NCI-H82 (cell line): ENCODE measurements around the gene PBX3.

Experiments used
- DNase-seq: peaks from one replicate; lab custom pipeline; 2025; lab: John Stamatoyannopoulos, UW

PBX3 gene

DNA sequence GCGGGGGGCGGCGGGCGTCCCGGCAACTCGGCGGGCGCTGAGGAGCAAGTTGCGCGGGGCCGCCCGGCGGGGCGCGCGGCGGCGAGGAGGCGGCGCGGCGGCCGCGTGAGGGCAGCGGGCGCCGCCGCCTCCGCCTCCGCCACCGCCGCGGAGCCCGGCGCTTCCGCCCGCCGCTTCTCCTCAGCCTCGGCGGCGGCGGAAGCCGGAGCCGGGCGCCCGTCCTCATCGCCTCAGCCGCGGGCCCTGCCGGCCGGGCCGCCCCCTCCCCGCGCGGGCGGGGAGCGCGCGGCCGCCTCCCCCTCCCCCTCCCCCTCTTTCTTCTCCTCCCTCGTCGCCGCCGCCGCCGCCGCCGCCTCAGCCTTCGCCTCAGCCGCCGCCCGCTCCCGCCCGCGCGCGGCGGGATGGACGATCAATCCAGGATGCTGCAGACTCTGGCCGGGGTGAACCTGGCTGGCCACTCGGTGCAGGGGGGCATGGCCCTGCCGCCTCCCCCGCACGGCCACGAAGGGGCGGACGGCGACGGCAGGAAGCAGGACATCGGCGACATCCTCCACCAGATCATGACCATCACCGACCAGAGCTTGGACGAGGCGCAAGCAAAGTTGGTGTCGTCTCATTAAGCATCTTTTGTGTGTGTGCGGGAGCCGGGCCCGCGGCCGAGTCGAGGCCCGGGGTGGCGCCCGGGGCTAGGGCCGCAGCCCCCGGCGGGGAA is at the start of gene PBX3:
Gene PBX3, plus strand, starts transcription at position 321 of the 712 bp plus-strand sequence.
- peak; percentile 72 for DNase-seq

DNA sequence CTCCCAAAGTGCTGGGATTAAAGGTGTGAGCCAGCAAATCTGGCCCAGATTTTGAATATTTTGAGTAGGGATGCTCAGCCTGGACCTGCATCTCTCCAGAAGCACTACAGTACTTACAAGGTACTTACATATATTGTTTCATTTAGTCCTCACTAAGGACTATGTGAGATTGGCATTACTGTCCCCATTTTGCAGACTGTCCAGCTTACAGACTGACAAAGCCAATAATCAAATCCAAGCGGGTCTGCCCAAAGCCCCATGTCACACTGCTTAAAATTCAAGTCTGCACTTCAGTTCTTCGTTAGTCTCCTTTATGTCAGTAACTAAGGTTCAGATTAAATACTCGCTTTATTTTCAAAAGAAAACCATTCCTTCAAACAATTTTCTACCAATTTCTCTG is 47.3 kb upstream of the PBX3 start:
- DNase-seq: no peak

DNA sequence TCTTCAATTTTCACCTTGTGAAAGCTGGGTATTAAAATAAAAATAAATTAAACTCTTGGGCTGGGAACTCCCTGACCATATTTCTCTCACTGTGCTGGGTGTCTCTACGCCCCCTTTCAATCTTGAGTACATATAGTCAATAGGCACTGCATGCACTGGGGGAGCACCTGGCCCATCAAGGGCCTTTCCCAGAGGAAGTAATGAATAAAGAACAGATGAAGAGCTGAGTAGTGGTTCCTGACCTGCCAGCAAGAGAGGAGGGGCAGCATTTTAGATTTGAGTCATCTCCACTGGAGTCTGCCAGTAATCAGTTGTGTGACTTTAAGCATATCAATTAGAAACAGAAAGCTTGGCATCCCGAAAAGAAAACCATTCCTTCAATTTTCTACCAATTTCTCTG is 46.4 kb upstream of the PBX3 start:
- no peak for DNase-seq

DNA sequence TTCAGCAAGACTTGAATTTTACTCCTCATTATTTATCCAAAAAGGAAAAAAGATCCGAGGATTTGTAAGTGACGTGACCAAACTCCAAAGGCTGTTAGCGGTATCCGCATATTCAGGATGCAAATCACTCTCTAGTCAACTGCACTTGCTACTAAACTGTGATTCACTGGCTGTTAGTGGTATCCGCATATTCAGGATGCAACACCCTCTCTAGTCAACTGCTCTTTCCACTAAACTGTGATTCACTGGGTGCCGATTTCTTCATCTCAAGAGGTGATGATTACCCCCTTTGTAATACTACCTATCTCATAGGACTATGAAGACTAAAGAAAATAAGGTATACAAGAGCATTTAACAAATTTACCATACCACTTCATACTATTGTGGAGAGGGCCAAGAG is 45.8 kb upstream of the PBX3 start:
- DNase-seq: no peak

DNA sequence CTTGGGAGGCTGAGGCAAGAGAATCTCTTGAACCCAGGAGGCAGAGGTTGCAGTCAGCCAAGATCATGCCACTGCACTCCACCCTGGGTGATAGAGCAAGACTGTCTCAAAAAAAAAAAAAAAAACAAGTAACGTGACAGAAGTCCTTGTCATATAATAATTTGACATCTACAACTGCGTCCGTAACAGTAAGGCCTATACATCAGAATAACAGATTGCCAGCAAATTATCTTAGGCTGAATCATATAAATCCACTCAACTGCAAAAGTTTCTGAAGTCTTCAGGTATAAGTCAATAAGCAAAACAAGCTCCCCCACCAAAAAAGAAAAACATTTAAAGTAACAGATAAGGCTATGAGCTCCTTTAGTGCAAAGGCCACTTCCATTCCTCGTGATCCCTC is 43.5 kb upstream of the PBX3 start:
- no peak for DNase-seq

DNA sequence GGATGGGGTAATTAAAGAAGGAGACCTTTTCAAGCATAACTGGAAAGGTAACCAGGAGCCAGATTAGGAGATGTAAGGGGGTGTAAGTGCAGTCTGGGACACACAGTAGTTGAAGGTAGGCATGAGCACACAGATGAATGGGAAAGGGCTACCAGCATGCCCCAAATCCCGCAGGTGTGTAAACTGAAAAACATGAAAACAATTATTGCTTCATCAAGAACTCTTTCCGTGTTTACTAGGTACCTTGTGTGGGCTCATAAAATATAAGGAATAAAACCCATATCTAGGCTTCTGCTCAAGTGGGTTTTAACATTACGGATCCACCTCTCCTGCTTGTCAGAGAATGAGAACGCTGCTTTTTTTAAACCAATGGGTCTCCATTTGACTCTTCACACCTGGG is 41.3 kb upstream of the PBX3 start:
- DNase-seq: no peak

DNA sequence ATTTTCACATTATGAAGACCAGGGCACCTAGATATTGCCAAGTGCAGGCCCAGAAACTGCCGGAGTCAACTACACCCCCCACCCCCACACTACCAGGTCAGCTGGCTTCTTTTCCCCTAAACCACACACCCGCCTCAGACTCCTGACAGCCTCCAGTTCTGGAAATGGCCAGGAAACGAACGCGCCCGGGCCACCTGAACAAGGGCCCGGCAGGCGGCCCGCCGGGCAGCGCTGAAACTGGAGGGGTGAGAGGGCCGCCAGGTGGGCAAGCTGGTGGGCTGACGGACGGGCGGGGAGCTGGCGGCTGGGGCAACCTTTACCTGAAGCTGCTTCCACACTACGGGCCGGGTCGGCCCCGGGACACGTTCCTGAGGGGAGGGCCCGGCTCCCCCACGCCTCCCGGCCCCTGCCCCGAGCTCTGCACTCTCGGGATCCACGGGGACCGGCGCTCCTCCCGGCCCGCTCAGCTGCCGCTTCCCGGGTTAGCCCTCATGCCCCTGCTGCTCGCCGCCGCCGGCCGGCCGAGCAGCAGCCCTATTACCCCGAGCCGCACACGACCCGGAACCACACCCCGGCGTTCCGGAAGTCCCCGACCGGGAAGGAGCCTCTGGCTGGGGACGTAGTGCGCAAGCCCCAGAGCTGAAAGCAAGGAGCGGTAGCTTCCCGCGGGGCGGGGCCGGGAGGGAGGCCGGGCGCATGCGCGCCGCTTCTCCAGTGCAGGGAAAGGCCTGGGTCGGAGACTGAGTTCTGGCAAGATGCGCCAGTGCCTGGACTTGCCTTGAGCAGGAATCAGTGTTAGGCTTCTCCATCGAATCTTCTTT is 40.3 kb upstream of the PBX3 start, which contains the start of gene MAPKAP1:
Gene MAPKAP1, minus strand, starts transcription at position 558 of the 821 bp plus-strand sequence. CDS start 34,634 bp downstream, outside the sequence.
- DNase-seq: peak; percentile 98

DNA sequence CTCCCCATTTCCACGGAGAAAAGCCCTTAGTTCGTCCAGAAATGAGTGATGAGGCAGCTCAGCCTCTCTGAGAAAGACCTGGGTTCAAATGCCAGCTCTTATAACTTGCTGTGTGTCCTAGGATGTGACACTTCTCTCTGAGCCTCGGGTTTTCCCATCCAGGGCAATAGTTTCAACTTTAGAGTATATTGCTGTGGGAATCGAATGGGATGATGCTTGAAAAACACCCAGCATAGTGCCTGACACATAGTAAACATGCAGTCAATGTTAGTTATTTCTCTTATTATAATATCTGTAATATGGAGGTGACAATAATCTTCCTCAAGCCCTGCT is 39.7 kb upstream of the PBX3 start:
- DNase-seq: no peak

DNA sequence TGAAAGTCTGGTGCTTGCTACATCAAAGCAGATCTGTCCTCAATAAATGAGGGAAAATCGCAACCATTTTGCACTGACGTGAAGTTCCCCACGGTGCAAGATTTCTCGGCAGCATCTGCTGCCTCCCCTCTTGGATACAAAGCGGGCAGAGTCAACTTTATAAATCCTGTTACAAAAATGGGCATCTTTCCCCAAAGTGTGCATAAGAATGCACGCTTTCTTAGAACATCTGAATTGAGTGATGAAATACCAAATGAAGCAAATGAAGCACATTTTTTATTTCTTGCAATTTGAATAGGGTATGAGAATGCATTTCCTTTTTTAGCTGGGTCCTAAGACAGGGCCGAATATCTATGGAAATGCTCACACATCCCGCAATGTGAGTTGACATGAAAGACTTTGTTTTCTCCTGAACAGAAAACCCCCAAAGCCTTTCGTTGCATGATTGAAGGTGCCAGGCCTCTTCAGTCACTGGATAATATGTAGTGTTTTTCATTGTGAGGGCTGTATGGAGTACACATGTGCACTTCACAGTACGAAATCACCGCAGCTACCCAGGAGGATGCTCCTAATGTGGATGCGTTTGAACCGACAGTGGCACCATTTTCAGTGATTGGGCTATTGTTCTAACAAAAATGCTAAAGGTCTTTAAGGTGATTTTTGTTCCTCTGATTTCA is 20.6 kb upstream of the PBX3 start:
- DNase-seq: no peak

DNA sequence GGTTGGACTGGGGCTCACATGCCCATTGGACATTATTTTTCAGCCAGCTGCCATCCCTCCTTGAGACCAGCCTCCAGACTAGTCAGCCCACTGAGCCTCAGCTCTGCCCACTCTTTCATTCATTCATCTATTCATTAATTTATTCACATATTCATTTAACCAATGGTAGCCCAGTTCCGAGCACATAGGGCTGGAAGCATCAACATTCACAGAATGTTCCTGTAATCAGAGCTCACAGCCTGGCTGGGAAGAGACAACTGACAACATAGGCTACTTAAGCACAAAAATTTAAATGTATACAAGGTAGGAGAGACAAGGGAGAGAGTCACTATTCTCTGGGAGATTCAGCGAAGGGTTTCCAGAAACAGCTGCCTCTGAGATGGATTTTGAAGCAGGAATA is 17.0 kb upstream of the PBX3 start:
- no peak for DNase-seq

DNA sequence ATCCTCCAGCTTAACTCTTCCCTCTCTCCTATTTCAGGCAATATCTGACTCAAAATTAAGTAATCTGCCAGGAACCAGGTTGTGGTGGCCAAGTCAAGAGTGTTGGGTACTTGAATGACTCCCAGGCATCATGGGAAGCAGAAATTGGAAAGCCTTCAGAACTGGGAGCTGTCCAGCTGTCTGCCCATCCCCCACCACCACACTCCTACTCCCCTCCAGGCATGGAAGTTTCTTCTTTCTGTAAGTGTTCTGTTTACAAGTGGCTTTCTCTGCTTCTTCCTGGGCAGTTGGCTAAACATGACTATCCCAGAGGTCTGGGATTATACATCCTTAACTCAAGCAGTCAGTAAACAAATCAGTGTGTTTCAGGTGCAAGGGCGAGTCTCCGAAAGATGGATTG is 14.6 kb upstream of the PBX3 start:
- peak; percentile 23 for DNase-seq

DNA sequence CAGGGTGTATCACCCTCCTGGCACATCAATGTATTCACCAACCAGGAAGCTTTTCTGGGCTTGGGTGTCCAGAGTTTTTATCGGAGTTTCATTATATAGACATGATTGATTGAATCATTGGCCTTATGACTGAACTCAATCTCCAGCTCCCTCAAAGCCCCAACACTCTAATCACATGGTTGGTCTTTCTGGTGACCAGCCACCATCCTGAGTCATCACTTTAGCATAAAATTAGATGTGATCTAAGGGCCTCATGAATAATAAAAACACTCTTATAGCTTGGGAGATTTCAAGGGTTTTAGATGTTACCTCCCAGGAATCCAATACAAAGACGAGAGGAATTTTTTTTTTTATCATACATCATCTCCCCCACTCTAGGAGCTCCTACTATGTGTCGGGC is 7.7 kb upstream of the PBX3 start:
- no peak for DNase-seq

DNA sequence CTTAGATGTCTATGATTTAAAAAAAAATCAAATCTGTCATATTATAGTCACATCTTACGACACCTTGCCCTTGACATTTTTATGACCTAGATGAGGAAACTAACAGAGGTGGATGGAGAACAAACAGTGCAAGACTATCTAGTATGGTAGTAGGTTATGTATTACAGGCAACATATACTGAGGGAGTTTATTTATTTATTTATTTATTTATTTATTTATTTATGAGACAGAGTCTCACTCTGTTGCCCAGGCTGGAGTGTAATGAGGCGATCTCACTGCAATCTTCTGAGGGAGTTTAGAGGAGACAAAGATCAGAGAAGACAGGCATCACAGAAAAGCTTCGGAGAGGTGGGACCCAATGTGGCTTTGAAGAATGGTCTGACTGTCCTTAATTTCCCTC is 4.5 kb upstream of the PBX3 start:
- no peak for DNase-seq

DNA sequence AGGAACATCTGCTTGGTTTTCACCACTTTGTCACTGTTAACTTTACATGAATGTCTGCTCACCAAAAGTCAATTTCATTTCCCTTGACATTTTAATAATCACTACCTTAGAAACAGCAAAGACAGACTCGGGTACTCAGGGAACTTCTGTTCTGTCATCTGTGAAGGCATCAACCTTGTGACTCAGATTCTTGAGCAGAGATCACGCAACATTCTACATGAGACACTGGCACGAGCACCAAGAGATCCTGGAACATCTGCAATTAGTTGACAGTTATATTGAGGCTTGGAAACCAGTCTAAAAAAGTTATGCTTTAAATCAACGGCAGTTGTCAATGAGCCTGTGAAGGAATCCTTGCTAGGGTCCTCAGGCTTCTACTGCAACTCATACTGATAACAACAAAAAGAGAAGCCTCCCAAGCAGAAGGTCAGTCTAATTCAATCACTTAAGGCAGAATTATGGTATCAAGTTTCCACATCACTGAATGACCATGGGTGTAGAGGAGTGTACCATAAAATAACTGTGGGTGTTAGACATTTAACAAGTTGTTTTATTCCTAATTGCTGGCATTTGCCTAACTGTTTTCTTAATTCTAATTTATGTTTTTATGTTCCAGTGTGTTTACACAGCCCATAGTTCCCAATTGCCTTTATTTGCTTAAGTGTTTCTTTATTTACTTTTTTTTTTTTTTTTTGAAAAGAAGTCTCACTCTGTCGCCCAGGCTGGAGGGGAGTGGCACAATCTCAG is 3.3 kb upstream of the PBX3 start:
- no peak for DNase-seq

DNA sequence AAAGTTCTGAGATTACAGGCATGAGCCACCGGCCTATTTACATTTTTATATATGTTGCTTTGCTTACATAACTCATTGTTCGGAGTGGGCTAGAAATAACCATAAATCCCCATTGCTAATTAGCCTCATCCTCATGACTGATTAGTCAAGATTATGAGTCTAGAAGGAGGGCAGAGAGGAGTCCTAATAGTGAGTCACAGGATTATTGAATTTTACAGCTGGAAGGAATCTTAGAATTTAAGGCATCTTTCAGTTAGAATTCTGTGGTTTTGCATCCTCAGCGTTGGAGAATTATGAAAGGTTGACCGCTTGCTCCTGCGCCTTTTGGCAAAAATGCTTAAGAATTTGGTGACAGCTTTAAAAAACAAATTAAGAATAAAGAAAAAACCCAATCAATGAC is 2.6 kb upstream of the PBX3 start:
- peak; percentile 74 for DNase-seq

DNA sequence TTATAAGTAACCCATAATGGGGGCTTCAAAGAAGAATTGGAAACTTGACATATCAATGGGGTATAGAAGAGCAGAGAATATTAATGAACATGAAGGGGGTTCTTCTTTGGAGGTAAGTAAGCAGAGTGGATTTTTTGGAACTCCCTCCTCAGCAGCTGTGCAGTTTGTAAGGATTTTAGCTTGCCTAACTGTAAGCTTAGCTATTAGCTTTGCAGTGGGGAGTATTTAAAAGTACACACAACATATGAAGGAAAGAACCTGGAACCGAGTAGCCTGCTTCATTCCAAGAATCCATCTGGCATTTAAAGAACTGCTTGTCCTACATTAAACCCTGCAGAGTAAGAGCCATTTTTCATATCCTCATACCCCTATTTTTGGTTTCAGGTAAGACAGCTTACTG is 2.2 kb upstream of the PBX3 start:
- peak; percentile 47 for DNase-seq

DNA sequence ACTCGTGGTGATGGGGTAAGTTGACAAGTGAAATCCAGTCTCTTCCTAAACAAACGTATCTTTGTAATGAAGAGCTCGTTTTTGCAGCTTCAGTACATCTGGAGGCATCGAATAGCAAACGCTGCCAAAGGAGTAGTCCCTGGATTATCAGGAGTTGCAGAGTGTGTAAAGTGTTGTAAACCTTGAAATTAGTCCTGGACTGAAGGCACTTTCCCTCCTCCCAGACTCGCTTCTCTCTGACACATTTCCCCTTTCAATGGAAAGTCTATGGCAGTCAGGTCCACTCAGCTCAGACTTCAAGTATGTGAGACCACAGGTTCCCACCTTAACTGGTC is 1.5 kb upstream of the PBX3 start:
- DNase-seq: no peak

DNA sequence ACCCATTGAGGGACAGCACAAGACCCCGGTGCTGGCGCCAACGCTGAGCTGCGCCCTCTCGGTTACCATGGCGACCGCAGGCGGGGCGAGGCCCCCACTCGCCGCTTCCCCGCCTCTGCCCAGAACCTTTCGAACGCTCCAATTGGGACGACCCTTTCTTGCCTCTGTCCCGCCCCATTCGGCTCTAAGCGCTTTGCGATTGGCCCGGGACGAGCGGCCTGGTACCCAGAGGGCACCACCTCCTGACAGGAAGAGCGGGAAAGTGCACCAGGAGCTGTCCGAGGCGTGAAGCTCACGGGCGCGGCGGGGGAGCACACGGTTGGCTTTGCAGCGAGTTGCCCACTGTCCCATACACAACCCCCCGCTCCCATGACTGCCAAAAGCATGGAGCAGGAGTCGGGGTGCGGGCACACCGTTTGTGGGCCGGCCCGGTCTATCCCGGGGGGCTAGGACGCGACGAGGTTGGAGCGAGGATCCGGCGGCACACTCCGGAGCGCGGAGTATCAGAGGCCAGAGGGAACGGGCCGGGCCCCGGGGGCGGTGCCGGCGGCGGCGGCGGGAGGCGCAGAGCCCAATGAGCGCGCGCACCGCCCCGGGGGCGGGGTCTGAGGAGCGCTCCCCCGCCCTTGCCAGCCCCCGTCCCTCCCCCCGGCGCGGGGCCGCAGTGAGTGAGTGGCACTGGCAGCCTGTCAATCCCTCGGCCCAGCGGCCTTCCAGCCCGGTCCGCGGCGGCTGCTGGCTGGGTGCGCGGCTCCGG is 978 bp upstream of the PBX3 start:
- DNase-seq: peak; percentile 98

DNA sequence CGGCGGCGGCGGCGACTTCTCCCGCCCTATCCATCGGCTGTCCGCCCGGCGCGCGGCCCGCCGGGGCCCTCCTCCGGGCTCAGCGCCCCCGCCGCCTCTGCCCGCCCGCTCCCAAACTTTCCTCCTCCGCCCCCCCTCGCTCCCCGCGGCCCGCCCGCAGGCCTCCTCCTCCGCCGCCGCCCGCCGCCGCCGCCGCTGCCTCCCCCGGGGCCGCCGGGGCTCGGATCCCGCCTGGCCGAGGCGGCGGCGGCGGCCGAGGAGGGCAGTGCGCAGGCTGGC is 460 bp upstream of the PBX3 start:
- DNase-seq: no peak

DNA sequence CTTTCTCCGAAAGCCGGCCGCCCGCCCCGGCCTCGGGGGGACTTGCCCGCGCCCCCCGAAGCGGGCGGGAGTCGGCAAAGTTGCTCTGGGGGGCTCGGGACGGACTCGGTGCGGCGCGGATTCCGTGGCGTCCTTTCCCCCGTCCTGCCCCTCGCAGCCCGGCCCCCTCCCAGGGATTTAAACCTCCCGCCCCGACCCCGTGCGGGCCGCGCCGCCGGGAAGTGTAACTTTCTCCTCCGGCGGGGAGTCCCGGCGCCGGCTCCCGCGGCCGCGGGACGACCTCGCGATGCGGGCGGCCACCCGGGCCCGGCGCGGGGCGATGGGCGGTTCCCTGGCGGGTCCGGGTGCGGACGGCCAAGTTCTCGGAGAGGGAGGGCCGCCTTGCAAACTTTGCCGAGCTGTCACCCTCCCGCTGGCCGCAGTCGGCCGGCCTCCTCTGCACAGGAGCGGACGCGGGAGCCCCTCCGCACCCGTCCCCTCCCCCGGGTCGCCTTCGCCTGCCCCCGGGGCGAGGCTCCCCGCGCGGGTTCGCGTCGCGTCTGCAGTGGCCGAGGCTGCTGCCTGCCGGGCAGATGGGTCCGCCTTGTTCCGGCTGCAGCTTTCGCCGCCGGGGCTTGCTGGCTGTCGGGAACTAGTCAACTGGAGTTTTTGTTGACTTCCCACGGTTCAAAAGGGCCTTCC is 732 bp downstream of the PBX3 start:
- peak; percentile 47 for DNase-seq

DNA sequence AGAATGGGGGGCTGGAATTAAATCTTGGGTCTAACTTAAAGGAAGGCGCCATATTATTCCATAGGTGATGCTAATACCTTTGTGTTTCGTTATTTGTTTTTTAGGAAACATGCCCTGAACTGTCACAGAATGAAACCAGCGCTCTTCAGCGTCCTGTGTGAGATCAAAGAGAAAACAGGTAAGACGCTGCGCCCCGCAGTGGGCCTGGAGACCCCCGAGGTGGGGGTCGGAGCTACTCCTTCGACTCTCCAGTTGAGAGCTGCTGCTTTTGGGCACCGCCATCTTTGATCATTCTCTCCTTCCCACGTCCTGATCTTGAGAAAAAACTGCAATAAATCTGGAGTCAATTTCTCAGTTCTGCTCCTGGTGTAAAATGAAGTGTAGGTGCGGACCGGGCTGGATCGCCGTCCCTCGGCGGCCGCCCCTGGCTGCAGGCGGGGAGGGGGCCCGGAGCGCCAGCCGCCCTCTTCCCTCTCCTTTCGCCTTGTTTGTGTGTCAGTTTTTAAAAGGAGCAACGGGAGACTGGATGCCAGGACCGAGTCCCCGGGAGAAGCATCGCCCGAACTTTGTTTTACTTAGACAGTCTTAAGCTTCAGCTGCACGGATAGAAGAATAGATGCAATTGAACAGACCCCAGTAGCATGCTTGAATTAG is 1.4 kb downstream of the PBX3 start:
- peak; percentile 52 for DNase-seq
